Kidney epithelial cell (primary cell): ENCODE measurements around the gene MIPOL1. TPM values are rescaled to one million over a fixed set of nuclear protein-coding genes. Genes with fewer than 3 reads are reported as not detected.
"Not testable (repeated sequence)": the region's sequence is repeated elsewhere in the genome, so short reads cannot be mapped to it uniquely, and the experiment has no call there.

Source experiments
- DNase-seq: peaks from one replicate; pipeline ENCODE4 v3.0.0-alpha.2; 2010; ENCODE audit warnings: low read depth
- H3K27me3 ChIP-seq: 2 replicates; pipeline ENCODE4 v1.6.0; 2011; ENCODE audit warnings: low read length; ENCODE audit not compliant: control insufficient read depth, insufficient read depth
- H3K36me3 ChIP-seq: 2 replicates; pipeline ENCODE4 v1.5.1; 2011; ENCODE audit warnings: low read length; ENCODE audit not compliant: control insufficient read depth, insufficient read depth
- H3K4me3 ChIP-seq: 2 replicates; pipeline ENCODE4 v1.5.1; 2011; ENCODE audit warnings: low read depth, mild to moderate bottlenecking, control low read depth, low read length
- total RNA-seq: library from RNA; depleted of rRNA; stranded (reverse); fragments of >200 nt; gene quantifications from 2 replicates; pipeline ENCODE4 v1.2.3, GENCODE V29; 2015
- TF ChIP-seq, protein P1 (sequence below): IDR thresholded peaks from 2 replicates; pipeline ENCODE4 v1.5.1; 2011; ENCODE audit warnings: mild to moderate bottlenecking, moderate library complexity, low read length, control low read depth, inconsistent platforms; ENCODE audit not compliant: insufficient read depth, poor library complexity, severe bottlenecking

Gene MIPOL1
- total RNA-seq, 1 donor from 2014 or later = 7.1 TPM

DNA sequence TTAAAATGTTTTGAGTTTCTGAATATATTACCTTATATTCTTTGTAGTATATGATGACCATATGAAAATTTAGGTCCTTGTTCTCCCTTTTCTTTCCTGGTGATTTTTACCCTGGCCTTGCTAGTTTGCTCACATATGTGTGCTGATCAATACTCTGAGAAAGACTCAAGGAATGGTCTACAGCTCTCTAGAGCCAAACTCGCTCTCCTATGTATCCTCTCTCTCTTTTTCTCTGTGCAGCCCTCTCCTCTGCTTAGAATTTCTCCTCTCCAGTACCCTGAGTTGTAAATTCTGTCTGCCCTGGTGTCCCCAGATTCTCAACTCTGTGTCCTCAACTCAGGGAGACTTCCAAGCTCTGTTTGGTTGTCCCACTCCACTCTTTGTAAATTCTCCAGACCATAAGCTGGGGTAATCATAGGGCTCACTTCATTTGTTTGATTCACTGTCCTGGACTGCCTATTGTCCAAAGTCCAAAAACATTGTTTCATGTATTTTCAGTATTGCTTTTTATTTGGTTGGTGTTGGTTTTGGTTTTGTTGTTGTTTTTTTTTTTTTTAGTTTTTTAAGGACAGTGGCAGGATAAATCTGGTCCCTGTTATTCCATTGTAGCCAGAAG, 356.3 kb downstream of the MIPOL1 start:
- TF ChIP-seq, protein P1, sequence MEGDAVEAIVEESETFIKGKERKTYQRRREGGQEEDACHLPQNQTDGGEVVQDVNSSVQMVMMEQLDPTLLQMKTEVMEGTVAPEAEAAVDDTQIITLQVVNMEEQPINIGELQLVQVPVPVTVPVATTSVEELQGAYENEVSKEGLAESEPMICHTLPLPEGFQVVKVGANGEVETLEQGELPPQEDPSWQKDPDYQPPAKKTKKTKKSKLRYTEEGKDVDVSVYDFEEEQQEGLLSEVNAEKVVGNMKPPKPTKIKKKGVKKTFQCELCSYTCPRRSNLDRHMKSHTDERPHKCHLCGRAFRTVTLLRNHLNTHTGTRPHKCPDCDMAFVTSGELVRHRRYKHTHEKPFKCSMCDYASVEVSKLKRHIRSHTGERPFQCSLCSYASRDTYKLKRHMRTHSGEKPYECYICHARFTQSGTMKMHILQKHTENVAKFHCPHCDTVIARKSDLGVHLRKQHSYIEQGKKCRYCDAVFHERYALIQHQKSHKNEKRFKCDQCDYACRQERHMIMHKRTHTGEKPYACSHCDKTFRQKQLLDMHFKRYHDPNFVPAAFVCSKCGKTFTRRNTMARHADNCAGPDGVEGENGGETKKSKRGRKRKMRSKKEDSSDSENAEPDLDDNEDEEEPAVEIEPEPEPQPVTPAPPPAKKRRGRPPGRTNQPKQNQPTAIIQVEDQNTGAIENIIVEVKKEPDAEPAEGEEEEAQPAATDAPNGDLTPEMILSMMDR = no peak
- Histone ChIP-seq H3K27me3 (no peaks in the 10 kb centered on the region), H3K36me3 (no peaks in the 10 kb centered on the region), H3K4me3 (no peak overlapping the region)
- no peak for DNase-seq

DNA sequence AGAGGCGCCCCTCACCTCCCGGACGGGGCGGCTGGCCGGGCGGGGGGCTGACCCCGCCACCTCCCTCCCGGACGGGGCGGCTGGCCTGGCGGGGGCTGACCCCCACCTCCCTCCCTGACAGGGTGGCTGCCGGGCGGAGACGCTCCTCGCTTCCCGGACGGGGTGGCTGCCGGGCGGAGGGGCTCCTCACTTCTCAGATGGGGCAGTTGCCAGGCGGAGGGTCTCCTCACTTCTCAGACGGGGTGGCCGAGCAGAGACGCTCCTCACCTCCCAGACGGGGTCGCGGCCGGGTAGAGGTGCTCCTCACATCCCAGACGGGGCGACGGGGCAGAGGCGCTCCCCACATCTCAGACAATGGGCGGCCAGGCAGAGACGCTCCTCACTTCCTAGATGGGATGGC, 357.9 kb downstream of the MIPOL1 start:
- H3K36me3 ChIP-seq, H3K4me3 ChIP-seq, DNase-seq, H3K27me3 ChIP-seq: not testable (repeated sequence)

DNA sequence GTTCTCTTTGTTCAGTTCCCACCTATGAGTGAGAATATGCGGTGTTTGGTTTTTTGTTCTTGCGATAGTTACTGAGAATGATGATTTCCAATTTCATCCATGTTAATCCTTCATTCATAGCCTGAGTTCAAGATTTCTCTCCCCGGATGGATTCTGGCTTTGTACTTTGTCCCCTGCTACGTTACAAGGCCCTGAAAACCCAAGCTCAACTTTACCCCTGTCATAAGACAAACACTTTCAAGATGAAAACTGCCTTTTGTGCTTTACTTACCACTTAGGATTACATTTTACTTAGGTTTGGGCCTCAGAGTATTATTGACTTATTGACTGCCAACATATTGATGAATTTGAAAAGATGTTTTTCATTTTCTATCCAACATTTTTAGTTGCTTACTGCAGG, 361.0 kb downstream of the MIPOL1 start:
- no peak for DNase-seq
- TF ChIP-seq, protein P1 = no peak
- Histone ChIP-seq H3K27me3 (no peaks in the 10 kb centered on the region), H3K4me3 (no peak overlapping the region), H3K36me3 (no peaks in the 10 kb centered on the region)

DNA sequence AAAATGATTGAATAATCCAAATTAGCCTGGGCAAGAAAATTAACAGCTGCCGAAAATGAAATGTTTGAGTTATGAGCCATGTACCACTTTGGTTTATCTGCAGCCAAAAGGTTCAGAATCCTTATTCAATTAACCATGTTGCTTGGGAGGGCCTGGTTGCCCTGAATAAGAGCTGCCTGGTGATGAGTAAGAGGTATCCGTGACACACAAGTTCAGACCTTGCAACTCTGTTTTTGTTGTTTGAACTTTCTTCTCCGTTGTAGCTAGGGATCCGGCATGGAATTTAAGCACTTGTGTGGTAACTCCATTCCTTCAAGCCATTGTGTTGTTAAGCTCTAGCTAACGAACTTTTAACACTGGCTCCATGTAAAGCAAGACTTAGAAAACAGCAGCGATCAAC, 361.6 kb downstream of the MIPOL1 start:
- Histone ChIP-seq H3K27me3 (no peaks in the 10 kb centered on the region), H3K36me3 (no peaks in the 10 kb centered on the region), H3K4me3 (no peak overlapping the region)
- TF ChIP-seq, protein P1 = no peak
- no peak for DNase-seq

DNA sequence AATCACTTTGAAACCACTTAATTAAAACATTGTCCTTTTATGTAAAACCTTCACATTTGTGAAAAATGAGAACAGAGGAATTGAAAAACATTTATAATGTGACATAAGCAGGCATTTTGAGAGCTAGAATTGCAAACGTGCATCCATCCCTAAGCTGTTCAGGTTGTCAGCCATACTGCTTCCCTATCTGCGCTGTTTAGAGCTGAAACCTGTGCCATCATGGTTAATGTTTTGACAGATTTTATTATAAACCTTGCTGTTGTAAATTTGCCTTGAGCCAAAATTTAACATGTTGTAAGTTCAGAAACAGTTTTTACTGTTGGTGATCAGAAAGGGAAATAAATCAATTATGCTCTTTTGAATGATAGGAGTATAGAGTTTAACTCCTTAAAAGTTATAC, 365.5 kb downstream of the MIPOL1 start:
- TF ChIP-seq, protein P1 = no peak
- no peak for DNase-seq
- no peak overlapping the region for H3K4me3 ChIP-seq
- no peaks in the 10 kb centered on the region for H3K27me3 ChIP-seq
- H3K36me3 ChIP-seq = no peaks in the 10 kb centered on the region

DNA sequence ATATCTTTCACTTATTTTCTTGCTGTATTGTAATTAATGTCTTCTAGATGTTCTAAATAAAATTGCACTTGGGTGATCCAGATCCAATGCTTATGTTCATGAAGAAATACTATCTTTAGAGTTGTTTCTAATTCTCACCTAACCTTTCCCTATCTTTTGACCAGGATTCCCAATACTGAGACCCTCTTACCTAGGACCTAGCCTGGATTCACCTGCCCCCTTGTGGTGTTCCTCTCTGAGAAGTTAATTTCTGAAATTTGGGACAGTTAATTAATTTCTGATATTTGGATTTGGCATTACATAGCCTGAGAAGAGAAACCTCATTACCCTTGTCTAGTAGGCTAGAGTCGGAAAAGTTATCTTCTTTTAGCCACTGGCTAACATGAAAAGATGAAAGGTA, 367.8 kb downstream of the MIPOL1 start:
- H3K27me3 ChIP-seq = no peaks in the 10 kb centered on the region
- DNase-seq = no peak
- H3K4me3 ChIP-seq = no peak overlapping the region
- H3K36me3 ChIP-seq = no peaks in the 10 kb centered on the region
- TF ChIP-seq, protein P1 = peak; percentile 22
